Heart left ventricle (tissue), 13 donors: Measurements from ENCODE around the gene MLLT10.

Experiments used
- POLR2A ChIP-seq, 2 donors: fragments of 450-650 bp; IDR thresholded peaks; one replicate each; pipeline ENCODE4 v1.6.1; 2017; ENCODE audit warnings: antibody characterized with exemption in 2 of 2, mild to moderate bottlenecking in 2 of 2, moderate library complexity in 2 of 2
- TF ChIP-seq, protein P1 (sequence below), 12 donors: fragments of 200-600 bp; sonication (generic) in 4 of 12; IDR thresholded peaks; one replicate each; pipeline versions ENCODE4 v1.5.0 to v1.8.0; 2018 to 2022; ENCODE audit warnings: antibody characterized with exemption in 12 of 12, mild to moderate bottlenecking in 5 of 12
- donor health status: ischemic (EF 13 %, LVEDD 7.1; RV severe dilation, severe dysfunction).
- donor health status: DM: no; HTN: yes; CAD: no.
- donor health status: DM: no; HTN: no; CAD: no.
- donor health status: ischemic (EF 25% LVEDD 6.9; RV normal size, moderate dysfunction).
- donor health status: ischemic (EF 25% LVEDD 5.7; RV mildly dilated, moderate dysfunction).
- donor health status: ischemic (EF 35%, LVEDD 5.7; RV mildly dilated, moderate dysfunction).
- donor health status: nonischemic (EF 11% LVEDD 7.7; RV severe dilation, severe dysfunction).
- donor health status: DM: yes; HTN: yes; CAD: no.
- donor health status: PGD.
- donor health status: ischemic (EF 29% LVEDD 5.4; RV normal size, mild dysfunction).
- donor health status: nonischemic (EF 23%, LVEDD 6.1; RV moderate dilation, normal function).

DNA sequence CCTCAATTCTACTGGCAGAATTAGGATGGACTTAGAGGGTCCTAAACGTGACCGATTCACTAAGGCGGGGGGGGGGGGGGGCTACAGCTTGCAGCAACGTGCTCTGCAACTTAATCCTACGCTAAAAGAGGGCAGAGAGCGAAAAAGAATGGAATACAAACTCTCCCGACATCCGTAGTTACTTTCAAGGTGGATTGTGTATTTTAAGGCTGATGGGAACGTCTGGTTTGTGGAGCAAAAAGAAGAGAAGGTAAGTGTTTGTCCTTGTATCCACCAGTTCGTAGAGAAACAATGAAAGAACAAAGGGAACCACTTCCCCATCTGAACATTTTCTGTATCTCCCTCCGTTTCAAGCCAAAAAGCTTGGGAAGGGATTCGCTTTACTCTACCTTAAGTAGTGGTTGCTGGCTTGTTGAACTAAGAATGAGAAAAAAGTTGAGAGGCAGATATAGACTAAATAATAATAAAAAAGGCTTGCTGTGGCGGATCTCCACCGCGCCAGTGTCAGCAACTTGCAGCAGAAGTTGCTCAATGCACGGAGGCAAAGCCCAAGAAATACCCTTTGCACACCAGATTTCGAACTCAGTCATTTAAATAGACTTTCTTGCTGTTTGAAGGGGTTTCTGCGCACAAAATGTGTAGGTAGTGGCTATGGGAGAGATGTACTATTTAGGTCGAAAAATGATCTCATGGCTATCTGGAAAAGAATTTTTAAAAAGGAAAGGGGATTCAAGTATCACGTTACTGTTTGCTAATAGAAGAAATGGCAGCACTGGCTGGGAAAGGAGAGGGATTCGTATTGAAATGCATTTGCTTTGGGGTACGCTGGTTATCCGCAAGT, 9.3 kb upstream of the MLLT10 start:
- TF ChIP-seq, protein P1, sequence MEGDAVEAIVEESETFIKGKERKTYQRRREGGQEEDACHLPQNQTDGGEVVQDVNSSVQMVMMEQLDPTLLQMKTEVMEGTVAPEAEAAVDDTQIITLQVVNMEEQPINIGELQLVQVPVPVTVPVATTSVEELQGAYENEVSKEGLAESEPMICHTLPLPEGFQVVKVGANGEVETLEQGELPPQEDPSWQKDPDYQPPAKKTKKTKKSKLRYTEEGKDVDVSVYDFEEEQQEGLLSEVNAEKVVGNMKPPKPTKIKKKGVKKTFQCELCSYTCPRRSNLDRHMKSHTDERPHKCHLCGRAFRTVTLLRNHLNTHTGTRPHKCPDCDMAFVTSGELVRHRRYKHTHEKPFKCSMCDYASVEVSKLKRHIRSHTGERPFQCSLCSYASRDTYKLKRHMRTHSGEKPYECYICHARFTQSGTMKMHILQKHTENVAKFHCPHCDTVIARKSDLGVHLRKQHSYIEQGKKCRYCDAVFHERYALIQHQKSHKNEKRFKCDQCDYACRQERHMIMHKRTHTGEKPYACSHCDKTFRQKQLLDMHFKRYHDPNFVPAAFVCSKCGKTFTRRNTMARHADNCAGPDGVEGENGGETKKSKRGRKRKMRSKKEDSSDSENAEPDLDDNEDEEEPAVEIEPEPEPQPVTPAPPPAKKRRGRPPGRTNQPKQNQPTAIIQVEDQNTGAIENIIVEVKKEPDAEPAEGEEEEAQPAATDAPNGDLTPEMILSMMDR (IDR thresholded peaks at IDR 0.05), result no peak
- TF ChIP-seq POLR2A (IDR thresholded peaks at IDR 0.05), result no peak
